H1 (cell line): Measurements from ENCODE around the gene C1orf52. TPM values are rescaled to one million over a fixed set of nuclear protein-coding genes. Genes with fewer than 3 reads are reported as not detected.

Experiments used
- CTCF ChIA-PET: fragments of 300-600 bp; sonication (Branson Sonifier 250); formaldehyde crosslinking; loops from one replicate; lab custom pipeline; 2021; ENCODE audit not compliant: partially characterized antibody; lab: Charles Lee
- POLR2A ChIA-PET: fragments of 300-600 bp; sonication (Branson Sonifier 250); formaldehyde crosslinking; loops from one replicate; lab custom pipeline; 2021; ENCODE audit warnings: inconsistent platforms; ENCODE audit not compliant: partially characterized antibody; lab: Charles Lee
- DNase-seq, 2 experiments: peaks; one replicate each; pipeline versions ENCODE4 v3.0.0 to v3.0.0-alpha.2; 2010 to 2022; ENCODE audit warnings: low spot score in 2 of 2, low read depth in 1 of 2, mixed read lengths in 1 of 2
- FAIRE-seq: peaks from 2 replicates; lab custom pipeline; 2011; peaks lifted over from hg19 to GRCh38; lab: Jason Lieb, UNC
- H2AFZ ChIP-seq: 2 replicates; pipeline ENCODE4 v1.8.1; 2012; ENCODE audit warnings: low read length, inconsistent platforms
- H2AK5ac ChIP-seq: 2 replicates; pipeline ENCODE4 v1.6.1; 2013; ENCODE audit warnings: low read depth, low read length
- H2BK120ac ChIP-seq: replicated peaks from 2 replicates; pipeline ENCODE3; 2013; ENCODE audit warnings: low read depth, low read length, inconsistent platforms
- H2BK12ac ChIP-seq: 2 replicates; pipeline ENCODE4 v1.6.1; 2013; ENCODE audit warnings: low read depth, low read length
- H2BK15ac ChIP-seq: 2 replicates; pipeline ENCODE4 v1.6.1; 2013; ENCODE audit warnings: low read length
- H2BK20ac ChIP-seq: 2 replicates; pipeline ENCODE4 v1.6.1; 2013; ENCODE audit warnings: low read length
- H2BK5ac ChIP-seq: 2 replicates; pipeline ENCODE4 v1.6.1; 2013; ENCODE audit warnings: low read depth, low read length
- H3K14ac ChIP-seq: 2 replicates; pipeline ENCODE4 v1.6.1; 2013; ENCODE audit warnings: inconsistent platforms; ENCODE audit not compliant: insufficient read length
- H3K18ac ChIP-seq: 2 replicates; pipeline ENCODE4 v1.6.1; 2013; ENCODE audit warnings: low read length; ENCODE audit errors: extremely low read depth
- H3K23ac ChIP-seq: 2 replicates; pipeline ENCODE4 v1.6.1; 2013; ENCODE audit warnings: inconsistent platforms; ENCODE audit not compliant: insufficient read length
- H3K23me2 ChIP-seq: 2 replicates; pipeline ENCODE4 v1.6.1; 2013; ENCODE audit warnings: low read depth, low read length
- H3K27ac ChIP-seq: 2 replicates; pipeline ENCODE4 v1.6.1; 2011; ENCODE audit warnings: low read depth, low read length, inconsistent platforms
- H3K27me3 ChIP-seq, 4 experiments: replicated peaks in 1 of 4; 1 replicate in 1 of 4; 2 replicates in 3 of 4; pipeline versions ENCODE4 v1.6.1 to v1.8.1; 2011 to 2013; ENCODE audit warnings: low read length in 3 of 4, mild to moderate bottlenecking in 3 of 4, inconsistent platforms in 2 of 4, mixed read lengths in 2 of 4, moderate library complexity in 1 of 4; ENCODE audit not compliant: control insufficient read depth in 3 of 4, insufficient read depth in 3 of 4; ENCODE audit errors: extremely low read depth in 1 of 4
- H3K36me3 ChIP-seq, 4 experiments: 2 replicates each; pipeline versions ENCODE4 v1.6.1 to v1.8.1; 2011 to 2013; ENCODE audit warnings: mild to moderate bottlenecking in 4 of 4, low read length in 3 of 4, moderate library complexity in 2 of 4, control low read depth in 1 of 4, inconsistent platforms in 1 of 4; ENCODE audit not compliant: insufficient read depth in 4 of 4, control insufficient read depth in 2 of 4
- H3K4ac ChIP-seq: replicated peaks from 2 replicates; pipeline ENCODE3; 2013; ENCODE audit warnings: low read length, low read depth, mixed read lengths, inconsistent platforms; ENCODE audit not compliant: insufficient read length
- H3K4me1 ChIP-seq, 4 experiments: replicated peaks in 1 of 4; 1 replicate in 1 of 4; 2 replicates in 3 of 4; pipeline versions ENCODE4 v1.6.1 to v1.8.1; 2011 to 2013; ENCODE audit warnings: low read length in 3 of 4, inconsistent platforms in 2 of 4, mixed read lengths in 1 of 4; ENCODE audit not compliant: insufficient read depth in 4 of 4, control insufficient read depth in 3 of 4
- H3K4me2 ChIP-seq, 2 experiments: 2 replicates each; pipeline versions ENCODE4 v1.6.1 to v1.8.1; 2011 to 2013; ENCODE audit warnings: low read depth in 2 of 2, low read length in 2 of 2, control low read depth in 1 of 2, inconsistent platforms in 1 of 2, mild to moderate bottlenecking in 1 of 2; ENCODE audit not compliant: insufficient read depth in 1 of 2
- H3K4me3 ChIP-seq, 4 experiments: fragments of 200-600, 300-600 bp in 1 of 4; sonication (generic), shearing (Covaris generic), sonication (Bioruptor Twin) in 1 of 4; 2 replicates each; pipeline versions ENCODE4 v1.5.1 to v1.8.1; 2011 to 2016; ENCODE audit warnings: low read length in 4 of 4, low read depth in 3 of 4, control low read depth in 2 of 4, inconsistent platforms in 2 of 4, mild to moderate bottlenecking in 2 of 4, mixed read lengths in 1 of 4, moderate library complexity in 1 of 4; ENCODE audit not compliant: insufficient read depth in 2 of 4; ENCODE audit errors: extremely low read depth in 1 of 4
- H3K56ac ChIP-seq: replicated peaks from 2 replicates; pipeline ENCODE3; 2013; ENCODE audit warnings: low read depth, mild to moderate bottlenecking, mixed read lengths, low read length, inconsistent platforms; ENCODE audit not compliant: insufficient read length
- H3K79me1 ChIP-seq: 2 replicates; pipeline ENCODE4 v1.6.1; 2013; ENCODE audit warnings: low read depth, low read length, control low read depth
- H3K79me2 ChIP-seq, 2 experiments: 2 replicates each; pipeline versions ENCODE4 v1.6.1 to v1.8.1; 2012 to 2013; ENCODE audit warnings: low read length in 2 of 2, mild to moderate bottlenecking in 2 of 2, inconsistent platforms in 1 of 2; ENCODE audit not compliant: insufficient read depth in 2 of 2, control insufficient read depth in 1 of 2
- H3K9ac ChIP-seq, 4 experiments: replicated peaks in 1 of 4; 1 replicate in 1 of 4; 2 replicates in 3 of 4; pipeline versions ENCODE4 v1.6.1 to v1.8.1; 2011 to 2013; ENCODE audit warnings: low read depth in 3 of 4, low read length in 3 of 4, control low read depth in 2 of 4, mild to moderate bottlenecking in 2 of 4, moderate library complexity in 2 of 4, inconsistent platforms in 1 of 4; ENCODE audit errors: extremely low read depth in 1 of 4
- H3K9me3 ChIP-seq, 2 experiments: 2 replicates each; pipeline versions ENCODE4 v1.6.1 to v1.8.1; 2012 to 2013; ENCODE audit warnings: mild to moderate bottlenecking in 2 of 2, moderate library complexity in 2 of 2, control low read depth in 1 of 2, inconsistent platforms in 1 of 2, low read depth in 1 of 2, low read length in 1 of 2, mixed read lengths in 1 of 2; ENCODE audit not compliant: insufficient read depth in 2 of 2
- H4K20me1 ChIP-seq, 2 experiments: replicated peaks in 1 of 2; 2 replicates each; pipeline versions ENCODE3 to v1.8.1; 2011 to 2013; ENCODE audit warnings: inconsistent platforms in 2 of 2, low read length in 2 of 2, mild to moderate bottlenecking in 1 of 2; ENCODE audit not compliant: insufficient read depth in 2 of 2, control insufficient read depth in 1 of 2
- H4K5ac ChIP-seq: 2 replicates; pipeline ENCODE4 v1.6.1; 2013; ENCODE audit warnings: low read length, low read depth, mixed read lengths, inconsistent platforms; ENCODE audit not compliant: insufficient read length
- H4K8ac ChIP-seq: 2 replicates; pipeline ENCODE4 v1.8.0; 2013; ENCODE audit warnings: mild to moderate bottlenecking, moderate library complexity, low read length, inconsistent platforms; ENCODE audit not compliant: insufficient read depth; ENCODE audit errors: extremely low read depth
- H4K91ac ChIP-seq: replicated peaks from 2 replicates; pipeline ENCODE3; 2013; ENCODE audit warnings: low read length, mixed read lengths, inconsistent platforms; ENCODE audit not compliant: insufficient read length
- BACH1 ChIP-seq: IDR thresholded peaks from 2 replicates; pipeline ENCODE4 v1.6.1; 2012; ENCODE audit warnings: low read length, improper control_type of control experiment
- BCL11A ChIP-seq, 2 experiments: IDR thresholded peaks; one replicate each; pipeline ENCODE4 v1.6.1; 2011; ENCODE audit warnings: low read depth in 2 of 2, low read length in 2 of 2, mild to moderate bottlenecking in 2 of 2
- KDM1A ChIP-seq: fragments of 200-600, 300-600 bp; sonication (generic); IDR thresholded peaks from 2 replicates; pipeline ENCODE4 v1.7.1; 2016; ENCODE audit warnings: mild to moderate bottlenecking, low read length, borderline replicate concordance
- SP2 ChIP-seq: IDR thresholded peaks from 2 replicates; pipeline ENCODE4 v1.6.1; 2012; ENCODE audit warnings: mild to moderate bottlenecking, low read length, inconsistent platforms
- WGBS, 2 experiments: shearing (Covaris generic) in 1 of 2; methylation state at CpG; one replicate each; pipeline versions ENCODE4 v1.1.6 to v1.1.7; 2013 to 2015; ENCODE audit warnings: low lambda C conversion rate in 2 of 2, mixed read lengths in 2 of 2, inconsistent platforms in 1 of 2, low coverage in 1 of 2, missing lambda C conversion rate in 1 of 2; ENCODE audit not compliant: insufficient replicate concordance in 2 of 2, insufficient coverage in 1 of 2, insufficient read length in 1 of 2; ENCODE audit errors: extremely low coverage in 1 of 2, missing lambda C conversion rate in 1 of 2; 5-methylcytosine and 5-hydroxymethylcytosine counted together
- polyA plus RNA-seq, 7 experiments: library from polyadenylated mRNA; depleted of rRNA in 3 of 7; stranded (reverse) in 5 of 7; unstranded in 2 of 7; fragments of >200 nt in 5 of 7; fragments of 200-250 nt in 2 of 7; gene quantifications; 1 replicate in 5 of 7; 2 replicates in 1 of 7; 4 replicates in 1 of 7; pipeline versions ENCODE4 v1.2.1 to v1.2.3, GENCODE V29; 2011 to 2013; ENCODE audit warnings: missing spikeins in 2 of 7, mixed read lengths in 2 of 7
- total RNA-seq: library from RNA; stranded (reverse); fragmentation: NEBNext Ultra II Directional; extraction: Animal tissue kit (Norgen Biotek cat#: 25700); gene quantifications from 2 replicates; pipeline ENCODE4 v1.2.1, GENCODE V29; 2021
- TF ChIP-seq, protein P1 (sequence below): IDR thresholded peaks from 2 replicates; pipeline ENCODE4 v1.6.1; 2012; ENCODE audit warnings: inconsistent platforms

Gene C1orf52
- total and polyA plus RNA-seq, 2 of the 8 experiments (the other 6 are each of a cell fraction or from before 2014, with no cell fraction given), result 29.2 to 39.1 TPM

DNA sequence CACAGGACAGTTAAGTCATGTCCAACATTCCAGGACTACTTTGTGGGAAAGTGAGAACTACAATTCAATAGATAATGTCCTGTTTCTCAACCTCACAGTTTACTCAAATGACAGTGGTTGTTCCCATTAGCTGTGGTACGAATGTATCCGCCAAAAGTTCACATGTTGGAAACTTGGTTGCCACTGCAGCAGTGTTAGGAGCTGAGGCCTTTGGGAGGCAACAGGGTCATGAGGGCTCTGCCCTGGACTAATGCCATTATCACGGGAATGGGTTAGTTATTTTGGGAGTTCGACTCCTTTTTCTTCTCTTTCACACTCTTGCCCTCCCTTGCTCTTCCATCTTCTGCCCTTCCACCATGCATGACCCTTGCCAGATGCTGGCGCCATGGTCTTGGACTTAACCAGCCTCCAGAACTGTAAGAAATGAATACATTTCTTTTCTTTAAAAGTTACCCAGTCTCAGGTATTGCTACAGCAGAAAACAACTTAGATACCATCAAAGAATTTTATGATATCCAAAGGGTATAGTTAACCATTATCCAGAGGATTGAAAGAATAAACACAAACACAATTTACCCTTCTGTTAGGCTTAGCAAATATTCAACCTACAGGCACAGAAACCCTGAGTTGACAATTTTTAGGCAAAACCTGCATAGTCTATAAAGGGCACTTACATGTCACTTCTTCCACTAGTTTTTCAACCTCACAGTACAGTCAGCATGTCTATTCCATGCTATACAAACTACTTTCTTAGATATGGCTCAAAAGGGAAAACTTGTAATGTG, 9.5 kb upstream of the C1orf52 start:
- Histone ChIP-seq H3K4me1 (no peaks in the 10 kb centered on the region), H2BK120ac (no peak overlapping the region), H4K91ac (no peak overlapping the region), H3K56ac (no peak overlapping the region), H3K27me3 (no peaks in the 10 kb centered on the region), H3K79me2 (peaks cover 0 to 26% of the 10 kb centered on the region in 2 experiments; a peak in 2 of 4 replicates), H3K23me2 (no peaks in the 10 kb centered on the region), H3K4ac (no peak overlapping the region), H2BK12ac (no peak overlapping the region), H4K20me1 (peaks cover 0 to 5% of the 10 kb centered on the region in 2 experiments), H2BK15ac (no peak overlapping the region), H2AFZ (no peak overlapping the region), H3K9ac (no peak overlapping the region), H2BK5ac (no peak overlapping the region), H3K23ac (no peak overlapping the region), H3K36me3 (peaks cover 0 to 51% (median 26%) of the 10 kb centered on the region in 4 experiments; a peak in 7 of 8 replicates), H4K5ac (no peak overlapping the region), H2BK20ac (no peak overlapping the region), H4K8ac (no peak overlapping the region), H3K4me2 (no peak overlapping the region), H2AK5ac (no peak overlapping the region), H3K18ac (no peak overlapping the region), H3K9me3 (no peaks in the 10 kb centered on the region), H3K79me1 (peaks cover 2% of the 10 kb centered on the region; the same call in 1 of the 2 replicates), H3K14ac (no peak overlapping the region), H3K4me3 (no peak overlapping the region), H3K27ac (no peak overlapping the region)
- no peak for FAIRE-seq
- TF ChIP-seq, protein P1, sequence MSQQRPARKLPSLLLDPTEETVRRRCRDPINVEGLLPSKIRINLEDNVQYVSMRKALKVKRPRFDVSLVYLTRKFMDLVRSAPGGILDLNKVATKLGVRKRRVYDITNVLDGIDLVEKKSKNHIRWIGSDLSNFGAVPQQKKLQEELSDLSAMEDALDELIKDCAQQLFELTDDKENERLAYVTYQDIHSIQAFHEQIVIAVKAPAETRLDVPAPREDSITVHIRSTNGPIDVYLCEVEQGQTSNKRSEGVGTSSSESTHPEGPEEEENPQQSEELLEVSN, result no peak
- TF ChIP-seq BCL11A (IDR thresholded peaks at IDR 0.05; ENCODE audit: low read depth in 2 of 2, low read length in 2 of 2), result no peak
- no peak for TF ChIP-seq KDM1A
- TF ChIP-seq BACH1, result no peak
- TF ChIP-seq SP2, result no peak
- CTCF ChIA-PET, result interaction anchor here (1.2 to 9.5 kb wide), 4 partner anchors 8 to 324 kb away, joined by 3 to 65 read pairs (median 4); partner anchors contain the start of gene C1orf52
- no peak for DNase-seq
- 92% methylated on average over 5 of the region's 5 CpGs; no CpG with 5 or more reads in 1 of the 2 experiments for WGBS, 2 experiments
- POLR2A ChIA-PET, result interaction anchor here (0.6 kb wide), 1 partner anchor 296 kb away, joined by 4 read pairs; no protein-coding TSS in a partner anchor
